Smooth muscle cell (in vitro differentiated cells): ENCODE results near the gene FRMD4B. TPM values are rescaled to one million over a fixed set of nuclear protein-coding genes. Genes with fewer than 3 reads are reported as not detected.
A peak's percentile ranks its signal among the peaks of the same experiment; 100 is the strongest.

Experiments used
- DNase-seq: peaks from one replicate; lab custom pipeline; 2025; ENCODE audit not compliant: unreplicated experiment; lab: John Stamatoyannopoulos, UW
- H2AFZ ChIP-seq: fragments of 200-600 bp; sonication (generic); 2 replicates; pipeline ENCODE4 v1.6.0; 2016; ENCODE audit warnings: antibody characterized with exemption, low read depth, mild to moderate bottlenecking
- H3F3A ChIP-seq: fragments of 200-600 bp; sonication (generic); 2 replicates; pipeline ENCODE4 v1.6.0; 2017; ENCODE audit warnings: antibody characterized with exemption, low read depth
- H3K27ac ChIP-seq: fragments of 200-600 bp; sonication (generic); 2 replicates; pipeline ENCODE4 v1.5.1; 2016; ENCODE audit warnings: low read depth, mild to moderate bottlenecking
- H3K27me3 ChIP-seq: fragments of 200-600 bp; sonication (generic); 2 replicates; pipeline ENCODE4 v1.6.1; 2016; ENCODE audit warnings: low read depth, mild to moderate bottlenecking
- H3K36me3 ChIP-seq: fragments of 200-600 bp; sonication (generic); 2 replicates; pipeline ENCODE4 v1.5.1; 2016; ENCODE audit warnings: low read depth
- H3K4me1 ChIP-seq: fragments of 200-600 bp; sonication (generic); 2 replicates; pipeline ENCODE4 v1.5.1; 2016; ENCODE audit warnings: low read depth
- H3K4me2 ChIP-seq: fragments of 200-600 bp; sonication (generic); 2 replicates; pipeline ENCODE4 v1.6.0; 2016; ENCODE audit warnings: mild to moderate bottlenecking
- H3K4me3 ChIP-seq: fragments of 200-600 bp; sonication (generic); 2 replicates; pipeline ENCODE4 v1.5.1; 2016; ENCODE audit warnings: mild to moderate bottlenecking
- H3K79me2 ChIP-seq: fragments of 200-600 bp; sonication (generic); 2 replicates; pipeline ENCODE4 v1.6.0; 2016; ENCODE audit warnings: low read depth, mild to moderate bottlenecking
- H3K9ac ChIP-seq: fragments of 200-600 bp; sonication (generic); 2 replicates; pipeline ENCODE4 v1.6.0; 2016; ENCODE audit warnings: low read depth
- H3K9me3 ChIP-seq: fragments of 200-600 bp; sonication (generic); replicated peaks from 2 replicates; pipeline ENCODE4 v1.5.1; 2016; ENCODE audit warnings: low read depth
- H4K20me1 ChIP-seq: fragments of 200-600 bp; sonication (generic); 2 replicates; pipeline ENCODE4 v1.6.0; 2016; ENCODE audit warnings: low read depth
- WGBS: methylation state at CpG from one replicate; pipeline ENCODE4 v1.1.7; 2016; ENCODE audit warnings: low lambda C conversion rate; 5-methylcytosine and 5-hydroxymethylcytosine counted together
- polyA plus RNA-seq: library from polyadenylated mRNA; unstranded; fragments of >200 nt; fragmentation: Nextera tagmentation; extraction: Ambion mirVana; gene quantifications from 2 replicates; pipeline ENCODE4 v1.2.1, GENCODE V29; 2016
- total RNA-seq: library from RNA; depleted of rRNA; stranded (reverse); fragments of >200 nt; gene quantifications from 2 replicates; pipeline ENCODE4 v1.2.3, GENCODE V29; 2014
- TF ChIP-seq, protein P1 (sequence below): fragments of 200-600 bp; sonication (generic); IDR thresholded peaks from 2 replicates; pipeline ENCODE4 v1.5.1; 2017; ENCODE audit warnings: borderline replicate concordance, mild to moderate bottlenecking, antibody characterized with exemption; ENCODE audit not compliant: insufficient read depth, poor library complexity, severe bottlenecking

The FRMD4B gene
- total and polyA plus RNA-seq, 2 experiments from 2014 or later = 3.7 to 24.3 TPM

DNA sequence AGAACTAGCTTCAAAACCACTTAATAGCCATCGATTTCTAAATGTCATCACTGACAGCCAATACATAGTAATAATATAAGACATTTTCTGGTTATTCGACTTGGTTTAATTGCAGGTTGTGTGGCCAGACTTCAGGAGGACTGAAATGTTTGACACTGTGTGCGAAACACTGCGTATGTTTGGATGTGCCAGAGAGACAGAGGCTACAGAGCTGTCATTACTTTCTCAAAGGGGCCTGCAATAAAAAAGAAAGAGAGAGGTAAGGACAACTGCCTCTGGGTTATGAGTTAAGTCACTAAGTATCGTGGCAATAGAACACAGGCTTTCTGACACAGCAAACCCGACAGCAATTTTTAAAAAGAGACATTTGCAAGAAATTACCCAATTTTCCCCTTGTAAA is 264.4 kb downstream of the FRMD4B start:
- TF ChIP-seq, protein P1, sequence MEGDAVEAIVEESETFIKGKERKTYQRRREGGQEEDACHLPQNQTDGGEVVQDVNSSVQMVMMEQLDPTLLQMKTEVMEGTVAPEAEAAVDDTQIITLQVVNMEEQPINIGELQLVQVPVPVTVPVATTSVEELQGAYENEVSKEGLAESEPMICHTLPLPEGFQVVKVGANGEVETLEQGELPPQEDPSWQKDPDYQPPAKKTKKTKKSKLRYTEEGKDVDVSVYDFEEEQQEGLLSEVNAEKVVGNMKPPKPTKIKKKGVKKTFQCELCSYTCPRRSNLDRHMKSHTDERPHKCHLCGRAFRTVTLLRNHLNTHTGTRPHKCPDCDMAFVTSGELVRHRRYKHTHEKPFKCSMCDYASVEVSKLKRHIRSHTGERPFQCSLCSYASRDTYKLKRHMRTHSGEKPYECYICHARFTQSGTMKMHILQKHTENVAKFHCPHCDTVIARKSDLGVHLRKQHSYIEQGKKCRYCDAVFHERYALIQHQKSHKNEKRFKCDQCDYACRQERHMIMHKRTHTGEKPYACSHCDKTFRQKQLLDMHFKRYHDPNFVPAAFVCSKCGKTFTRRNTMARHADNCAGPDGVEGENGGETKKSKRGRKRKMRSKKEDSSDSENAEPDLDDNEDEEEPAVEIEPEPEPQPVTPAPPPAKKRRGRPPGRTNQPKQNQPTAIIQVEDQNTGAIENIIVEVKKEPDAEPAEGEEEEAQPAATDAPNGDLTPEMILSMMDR = no peak
- H3K79me2 ChIP-seq = no peaks in the 10 kb centered on the region
- DNase-seq = no peak
- no peaks in the 10 kb centered on the region for H4K20me1 ChIP-seq
- H3K27ac ChIP-seq = no peak overlapping the region
- H3K4me2 ChIP-seq = no peak overlapping the region
- H3K4me3 ChIP-seq = no peak overlapping the region
- no peaks in the 10 kb centered on the region for H3K9me3 ChIP-seq
- WGBS = 84% methylated on average over 6 of the region's 6 CpGs
- peak overlapping the region; percentile 65 for H2AFZ ChIP-seq
- no peaks in the 10 kb centered on the region for H3K27me3 ChIP-seq
- no peak overlapping the region for H3K9ac ChIP-seq
- H3K36me3 ChIP-seq = no peaks in the 10 kb centered on the region
- no peaks in the 10 kb centered on the region for H3K4me1 ChIP-seq
- no peaks in the 10 kb centered on the region for H3F3A ChIP-seq

DNA sequence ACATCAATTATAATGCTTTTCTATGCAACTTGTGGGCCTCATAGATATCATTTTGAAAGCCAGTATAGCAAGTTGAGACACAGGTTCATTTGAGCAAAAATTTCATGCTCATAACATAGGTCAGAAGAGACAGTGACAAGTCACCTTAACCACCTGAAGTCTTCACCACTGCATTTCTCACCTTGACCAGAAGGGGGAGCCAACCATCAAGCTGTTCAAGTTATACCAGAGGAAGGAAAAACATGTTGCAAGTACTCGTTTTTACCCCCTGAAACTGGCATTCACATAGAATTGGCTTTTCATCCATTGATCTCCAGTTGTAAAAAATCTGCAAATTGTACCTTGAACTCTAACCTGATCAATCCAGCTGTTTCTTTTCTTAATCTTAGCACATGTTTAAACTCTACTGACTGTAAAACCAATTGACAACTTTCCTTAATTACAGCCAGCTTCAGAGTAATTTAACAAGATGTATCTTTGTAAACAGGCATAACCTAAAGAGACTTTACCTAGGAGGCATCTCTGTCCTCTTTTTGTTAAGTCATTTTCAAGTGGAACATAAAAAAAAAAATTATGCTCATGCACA is 264.9 kb downstream of the FRMD4B start:
- no peaks in the 10 kb centered on the region for H3K79me2 ChIP-seq
- DNase-seq = peak; percentile 9
- peak overlapping the region; percentile 65 for H2AFZ ChIP-seq
- H3F3A ChIP-seq = no peaks in the 10 kb centered on the region
- H3K9me3 ChIP-seq = no peaks in the 10 kb centered on the region
- no peaks in the 10 kb centered on the region for H4K20me1 ChIP-seq
- H3K36me3 ChIP-seq = no peaks in the 10 kb centered on the region
- TF ChIP-seq, protein P1 = peak; percentile 96
- H3K9ac ChIP-seq = no peak overlapping the region
- 7% methylated on average over 1 of the region's 1 CpG for WGBS
- H3K4me3 ChIP-seq = no peak overlapping the region
- H3K27me3 ChIP-seq = no peaks in the 10 kb centered on the region
- no peaks in the 10 kb centered on the region for H3K4me1 ChIP-seq
- no peak overlapping the region for H3K27ac ChIP-seq
- H3K4me2 ChIP-seq = no peak overlapping the region
